B cell (primary cell): ENCODE results near the gene TAMALIN. TPM values are rescaled to one million over a fixed set of nuclear protein-coding genes. Genes with fewer than 3 reads are reported as not detected.

Experiments used
- ATAC-seq: fragments of 200-7000 bp; cut with Tn5 transposase; one replicate; pipeline ENCODE4 v1.10.0; 2021; ENCODE audit warnings: low read depth, mild to moderate bottlenecking, moderate number of reproducible peaks, moderate library complexity
- CTCF ChIA-PET: fragments of 350-600 bp; sonication (Branson Sonifier 250); formaldehyde crosslinking; loops from one replicate; lab custom pipeline; 2021; ENCODE audit warnings: antibody characterized with exemption, inconsistent platforms; lab: Charles Lee
- POLR2A ChIA-PET: fragments of 350-600 bp; sonication (Branson Sonifier 250); formaldehyde crosslinking; loops from one replicate; lab custom pipeline; 2021; ENCODE audit warnings: antibody characterized with exemption; lab: Charles Lee
- DNase-seq: peaks from one replicate; pipeline ENCODE4 v3.0.0; 2013
- H2AFZ ChIP-seq: 2 replicates; pipeline ENCODE4 v1.6.1; 2012; ENCODE audit warnings: mild to moderate bottlenecking, low read depth, low read length; ENCODE audit not compliant: insufficient read depth, poor library complexity, severe bottlenecking
- H3K27ac ChIP-seq, 2 donors: 1 replicate in 1 of 2; 2 replicates in 1 of 2; pipeline ENCODE4 v1.5.1; 2012 to 2013; ENCODE audit warnings: low read length in 2 of 2, mild to moderate bottlenecking in 2 of 2, moderate library complexity in 1 of 2
- H3K27me3 ChIP-seq, 4 experiments: fragments of 200-600 bp in 1 of 4; sonication (generic) in 1 of 4; replicated peaks in 1 of 4; 1 replicate in 2 of 4; 2 replicates in 2 of 4; pipeline versions ENCODE4 v1.6.1 to v1.7.0; 2013 to 2016; ENCODE audit warnings: low read length in 3 of 4, mild to moderate bottlenecking in 2 of 4, mixed read lengths in 1 of 4, moderate library complexity in 1 of 4; ENCODE audit not compliant: insufficient read depth in 4 of 4, control insufficient read depth in 3 of 4; ENCODE audit errors: control extremely low read depth in 1 of 4
- H3K36me3 ChIP-seq, 2 experiments: replicated peaks in 1 of 2; 1 replicate in 1 of 2; 2 replicates in 1 of 2; pipeline versions ENCODE4 v1.6.1 to v1.7.1; 2013; ENCODE audit warnings: low read length in 1 of 2; ENCODE audit not compliant: insufficient read depth in 2 of 2, control insufficient read depth in 1 of 2; ENCODE audit errors: control extremely low read depth in 1 of 2, extremely low read depth in 1 of 2
- H3K4me1 ChIP-seq, 2 donors: fragments of 200-600 bp in 1 of 2; sonication (generic) in 1 of 2; 1 replicate in 1 of 2; 2 replicates in 1 of 2; pipeline versions ENCODE4 v1.5.1 to v1.6.1; 2013 to 2017; ENCODE audit warnings: low read length in 2 of 2; ENCODE audit not compliant: control insufficient read depth in 2 of 2, insufficient read depth in 2 of 2
- H3K4me2 ChIP-seq: replicated peaks from 2 replicates; pipeline ENCODE3; 2012; ENCODE audit warnings: mild to moderate bottlenecking, low read depth, low read length; ENCODE audit not compliant: poor library complexity, severe bottlenecking
- H3K4me3 ChIP-seq, 5 experiments: fragments of 200-600 bp in 1 of 5; sonication (generic) in 1 of 5; 1 replicate in 3 of 5; 2 replicates in 2 of 5; pipeline versions ENCODE4 v1.5.1 to v1.7.0; 2011 to 2016; ENCODE audit warnings: low read length in 4 of 5, mild to moderate bottlenecking in 4 of 5, low read depth in 2 of 5, control low read depth in 1 of 5, moderate library complexity in 1 of 5; ENCODE audit not compliant: insufficient read depth in 1 of 5; ENCODE audit errors: control extremely low read depth in 1 of 5, extremely low read depth in 1 of 5
- H3K79me2 ChIP-seq: fragments of 200-600 bp; sonication (generic); one replicate; pipeline ENCODE4 v1.6.0; 2016; ENCODE audit warnings: low read length; ENCODE audit not compliant: control insufficient read depth, insufficient read depth
- H3K9ac ChIP-seq: fragments of 200-600 bp; sonication (generic); 2 replicates; pipeline ENCODE4 v1.6.1; 2017; ENCODE audit warnings: mild to moderate bottlenecking, low read length, moderate library complexity
- H3K9me3 ChIP-seq, 3 donors: one replicate each; pipeline versions ENCODE4 v1.6.1 to v1.7.1; 2013; ENCODE audit warnings: low read length in 2 of 3; ENCODE audit not compliant: control insufficient read depth in 2 of 3, insufficient read depth in 1 of 3; ENCODE audit errors: control extremely low read depth in 1 of 3
- H4K20me1 ChIP-seq: 2 replicates; pipeline ENCODE4 v1.6.0; 2012; ENCODE audit warnings: mild to moderate bottlenecking, low read length; ENCODE audit not compliant: insufficient read depth, control insufficient read depth, poor library complexity, severe bottlenecking
- H3K27ac Mint-ChIP-seq: one replicate; pipeline ENCODE4 v1.8.0; 2021; ENCODE audit warnings: mixed read lengths
- H3K27me3 Mint-ChIP-seq: one replicate; pipeline ENCODE4 v1.8.0; 2021; ENCODE audit warnings: mixed read lengths
- H3K4me1 Mint-ChIP-seq: one replicate; pipeline ENCODE4 v1.8.0; 2021; ENCODE audit warnings: mixed read lengths
- H3K4me3 Mint-ChIP-seq: one replicate; pipeline ENCODE4 v1.8.0; 2021; ENCODE audit warnings: mixed read lengths
- H3K9me3 Mint-ChIP-seq: one replicate; pipeline ENCODE4 v1.8.0; 2022; ENCODE audit warnings: mixed read lengths; ENCODE audit not compliant: insufficient read depth
- CTCF ChIP-seq: fragments of 200-600 bp; IDR thresholded peaks from one replicate; pipeline ENCODE4 v1.8.0; 2022; ENCODE audit warnings: antibody characterized with exemption, mild to moderate bottlenecking
- EZH2 ChIP-seq: IDR thresholded peaks from 2 replicates; pipeline ENCODE4 v1.6.1; 2012; ENCODE audit warnings: borderline replicate concordance, low read depth, mild to moderate bottlenecking, moderate library complexity, low read length; ENCODE audit not compliant: insufficient read depth, poor library complexity, severe bottlenecking
- WGBS: methylation state at CpG from one replicate; pipeline ENCODE4 v1.1.5; 2013; ENCODE audit warnings: missing lambda C conversion rate; ENCODE audit not compliant: insufficient coverage; 5-methylcytosine and 5-hydroxymethylcytosine counted together
- intact Hi-C: fragments of 100-400 bp; cut with micrococcal nuclease; formaldehyde crosslinking; loops from one replicate; pipeline ENCODE4 v1.10.0; 2022
- polyA plus RNA-seq: library from polyadenylated mRNA; depleted of rRNA; stranded (reverse); fragments of >200 nt; gene quantifications from 2 replicates; pipeline ENCODE4 v1.2.3, GENCODE V29; 2012
- total RNA-seq, 2 donors: library from RNA; stranded (reverse); fragments of 120-200 nt in 1 of 2; gene quantifications; 1 replicate in 1 of 2; 2 replicates in 1 of 2; pipeline versions ENCODE4 v1.2.3 to v1.2.4, GENCODE V29; 2013 to 2022

Gene TAMALIN
- total and polyA plus RNA-seq, 2 donors (not counting 1 experiment from before 2014, with no cell fraction given) = 139 to 151 TPM

- H3K4me1 ChIP-seq = no peaks in the 10 kb centered on the region
- H3K4me2 ChIP-seq = no peak overlapping the region
- peaks cover 7% of the 10 kb centered on the region for H3K27me3 Mint-ChIP-seq
- no peaks in the 10 kb centered on the region for H4K20me1 ChIP-seq
- H3K9me3 ChIP-seq = no peaks in the 10 kb centered on the region
- H3K27ac Mint-ChIP-seq = no peak overlapping the region
- TF ChIP-seq CTCF (no peak), EZH2 (no peak)
- 88% methylated on average over 5 of the region's 14 CpGs for WGBS
- ChIA-PET POLR2A (interaction anchor here (0.7 kb wide), 2 partner anchors 12 to 125 kb away, joined by 3 to 4 read pairs; no protein-coding TSS in a partner anchor), CTCF (interaction anchor here (1.0 to 34.6 kb wide), 5 partner anchors 9 to 61 kb away, joined by 3 to 1315 read pairs (median 5); partner anchors contain the start of gene ATG101)
- H3K9ac ChIP-seq = no peak overlapping the region
- no peak overlapping the region for H3K4me3 Mint-ChIP-seq
- intact Hi-C loops = no loop called here
- no peak overlapping the region for H3K27ac ChIP-seq
- peaks cover 0 to 26% of the 10 kb centered on the region in 2 experiments for H3K36me3 ChIP-seq
- ATAC-seq = no peak
- no peak overlapping the region for H3K4me3 ChIP-seq
- no peak for DNase-seq
- H3K9me3 Mint-ChIP-seq = no peaks in the 10 kb centered on the region
- no peak overlapping the region for H2AFZ ChIP-seq
- H3K79me2 ChIP-seq = no peaks in the 10 kb centered on the region
- H3K4me1 Mint-ChIP-seq = no peaks in the 10 kb centered on the region
- H3K27me3 ChIP-seq = no peaks in the 10 kb centered on the region
These were observed 53.9 kb downstream of the TAMALIN start for GRCh38 chr12:52060498-52061177.
